ENCODE results near the gene TGM5. TPM values are rescaled to one million over a fixed set of nuclear protein-coding genes. Genes with fewer than 3 reads are reported as not detected.

TGM5 gene
- total RNA-seq, 6 experiments from 2014 or later = not detected

GRCh38 chr15:43249236-43249635 is 17.5 kb downstream of the TGM5 start:
- H3K4me3 ChIP-seq = no peak overlapping the region
- ATAC-seq (no peak), DNase-seq (no peak)
- intact Hi-C loops (cut with DNase I) = no loop called here
- H3K36me3 ChIP-seq = no peaks in the 10 kb centered on the region
- H3K27me3 ChIP-seq = no peaks in the 10 kb centered on the region
- H3K4me1 ChIP-seq = no peaks in the 10 kb centered on the region
- TF ChIP-seq POLR2A (IDR thresholded peaks at IDR 0.05) (no peak), CTCF (IDR thresholded peaks at IDR 0.05) (no peak)
- no peak overlapping the region for H3K27ac ChIP-seq
- H3K9me3 ChIP-seq = no peaks in the 10 kb centered on the region
- 49% methylated on average over 2 of the region's 2 CpGs for WGBS (ENCODE audit: insufficient coverage, low coverage, low lambda C conversion rate, missing lambda C conversion rate)

DNA sequence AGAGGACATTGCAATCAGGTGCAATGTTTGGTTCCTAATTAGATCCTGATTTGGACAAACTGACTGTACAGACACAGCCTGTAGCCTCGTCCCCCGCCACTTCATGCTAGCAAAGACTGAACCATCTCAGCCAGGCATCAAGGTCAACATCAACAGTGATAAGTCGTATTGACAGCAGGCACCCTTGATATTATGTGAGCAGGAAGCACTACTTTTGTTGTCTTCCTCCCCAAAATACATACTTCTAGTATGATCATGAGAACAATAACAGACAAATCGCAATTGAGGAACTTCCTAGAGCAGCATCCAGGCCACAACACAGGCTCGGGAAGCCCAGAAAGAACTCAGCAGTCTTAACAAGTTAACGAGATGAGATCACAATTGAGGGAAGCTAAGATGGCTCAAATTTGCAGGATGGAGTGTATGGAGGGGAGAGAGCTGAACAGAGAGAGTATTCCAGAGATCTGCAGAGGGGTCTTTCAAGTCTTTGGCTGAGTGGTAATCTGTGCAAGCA is 20.4 kb downstream of the TGM5 start:
- no peak overlapping the region for H3K4me3 ChIP-seq
- H3K4me1 ChIP-seq = no peaks in the 10 kb centered on the region
- TF ChIP-seq CTCF (IDR thresholded peaks at IDR 0.05) (no peak), POLR2A (IDR thresholded peaks at IDR 0.05) (no peak)
- 55% methylated on average over 6 of the region's 6 CpGs for WGBS (ENCODE audit: insufficient coverage, low coverage, low lambda C conversion rate, missing lambda C conversion rate)
- ATAC-seq (no peak), DNase-seq (peak in 1 of 3 donors; percentile 7)
- intact Hi-C loops (cut with DNase I) = no loop called here
- H3K27ac ChIP-seq = no peak overlapping the region
- H3K27me3 ChIP-seq = no peaks in the 10 kb centered on the region
- no peaks in the 10 kb centered on the region for H3K36me3 ChIP-seq
- no peaks in the 10 kb centered on the region for H3K9me3 ChIP-seq

GRCh38 chr15:43244092-43244491 is 22.6 kb downstream of the TGM5 start:
- H3K27ac ChIP-seq = no peak overlapping the region
- WGBS (ENCODE audit: insufficient coverage, low coverage, low lambda C conversion rate, missing lambda C conversion rate) = 72% methylated on average over 4 of the region's 4 CpGs
- ATAC-seq (no peak), DNase-seq (peak in 1 of 3 donors; percentile 12)
- intact Hi-C loops (cut with DNase I) = no loop called here
- no peak overlapping the region for H3K4me3 ChIP-seq
- no peaks in the 10 kb centered on the region for H3K9me3 ChIP-seq
- H3K27me3 ChIP-seq = no peaks in the 10 kb centered on the region
- TF ChIP-seq POLR2A (IDR thresholded peaks at IDR 0.05) = no peak
- no peak for TF ChIP-seq CTCF (IDR thresholded peaks at IDR 0.05)
- H3K4me1 ChIP-seq = no peaks in the 10 kb centered on the region
- no peaks in the 10 kb centered on the region for H3K36me3 ChIP-seq

DNA sequence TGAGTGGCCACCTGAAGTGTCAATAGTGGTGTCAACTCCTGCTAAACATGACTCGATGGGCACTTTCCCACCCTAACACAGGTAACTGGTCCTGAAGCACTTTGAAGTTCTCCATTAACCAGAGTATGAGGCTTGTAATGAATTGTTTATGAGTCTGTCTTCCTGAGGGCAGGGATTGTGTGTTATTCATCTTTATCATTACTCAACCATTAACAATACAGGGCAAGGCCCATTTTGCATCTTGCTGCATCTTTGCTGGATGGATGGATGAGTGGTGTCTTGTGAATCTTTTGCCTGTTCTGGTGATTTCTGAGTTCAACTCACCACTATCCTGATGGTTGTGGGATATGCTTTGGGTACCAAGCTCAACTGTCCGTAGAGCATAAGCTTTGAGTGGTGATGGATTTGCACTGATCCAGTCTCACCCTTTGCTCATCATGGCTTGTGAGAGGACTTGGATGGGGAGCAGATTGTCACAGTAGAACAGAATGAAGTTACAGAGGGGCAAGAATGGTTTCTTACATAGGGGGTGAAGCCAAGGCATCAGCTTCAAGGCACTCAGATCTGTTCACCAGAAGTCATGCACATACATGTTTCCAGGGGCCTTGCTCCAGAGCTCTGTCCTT is 23.6 kb downstream of the TGM5 start:
- H3K36me3 ChIP-seq = no peaks in the 10 kb centered on the region
- H3K27me3 ChIP-seq = no peaks in the 10 kb centered on the region
- H3K4me3 ChIP-seq = no peak overlapping the region
- H3K27ac ChIP-seq = no peak overlapping the region
- no CpG with 5 or more reads among the region's 2 CpGs for WGBS (ENCODE audit: insufficient coverage, low coverage, low lambda C conversion rate, missing lambda C conversion rate)
- no peaks in the 10 kb centered on the region for H3K4me1 ChIP-seq
- no peak for ATAC-seq
- no peak for TF ChIP-seq POLR2A (IDR thresholded peaks at IDR 0.05)
- intact Hi-C loops (cut with DNase I) = no loop called here
- DNase-seq = peak in 1 of 3 donors; percentile 13
- H3K9me3 ChIP-seq = no peaks in the 10 kb centered on the region

DNA sequence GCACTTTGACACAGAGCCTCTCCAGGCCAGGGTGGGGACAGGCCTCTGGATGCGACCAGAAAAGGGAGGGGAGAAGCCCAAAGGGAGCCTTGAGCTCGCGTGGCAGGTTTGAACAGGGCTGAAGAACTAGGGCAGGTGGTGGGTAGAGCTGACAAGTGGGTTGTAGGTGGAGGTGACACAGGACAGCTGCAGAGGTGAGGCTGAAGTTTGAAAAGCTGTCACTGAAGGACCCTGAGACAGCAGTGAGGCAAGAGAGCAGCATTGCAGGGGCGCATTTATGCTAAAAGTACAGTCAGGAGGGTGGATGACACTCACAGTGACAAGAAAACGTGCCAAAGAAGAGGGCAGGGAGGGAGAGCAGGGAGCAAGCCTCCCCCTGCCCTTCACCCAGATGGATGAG is 24.1 kb downstream of the TGM5 start:
- H3K9me3 ChIP-seq = no peaks in the 10 kb centered on the region
- WGBS (ENCODE audit: insufficient coverage, low coverage, low lambda C conversion rate, missing lambda C conversion rate) = 51% methylated on average over 4 of the region's 5 CpGs

More for the DNA sequence above, 24.1 kb downstream of the TGM5 start:
- Histone ChIP-seq H3K27ac (no peak overlapping the region), H3K36me3 (no peaks in the 10 kb centered on the region), H3K4me3 (no peak overlapping the region), H3K27me3 (no peaks in the 10 kb centered on the region), H3K4me1 (no peaks in the 10 kb centered on the region)
- no peak for TF ChIP-seq POLR2A (IDR thresholded peaks at IDR 0.05)
- TF ChIP-seq CTCF (IDR thresholded peaks at IDR 0.05) = no peak
- DNase-seq = peak in 1 of 3 donors; percentile 26
- ATAC-seq = no peak
- intact Hi-C loops (cut with DNase I) = no loop called here

Data from right lobe of liver (tissue), 6 donors.